Measurements from ENCODE around the gene HLTF. TPM values are rescaled to one million over a fixed set of nuclear protein-coding genes. Genes with fewer than 3 reads are reported as not detected.

The HLTF gene
- total and polyA plus RNA-seq, 2 of the 13 experiments (the other 11 are each of a cell fraction or from before 2014, with no cell fraction given) = 12.0 to 22.9 TPM

- intact Hi-C loops (cut with micrococcal nuclease; ENCODE audit: unreplicated experiment) = loop anchor here (2.0 kb wide), 1 partner anchor 19 kb away; no protein-coding TSS in a partner anchor
- POLR2A ChIA-PET = interaction anchor here (1.0 to 1.9 kb wide), 5 partner anchors 12 to 139 kb away, joined by 3 to 7 read pairs (median 3); no protein-coding TSS in a partner anchor
- Histone ChIP-seq H3K4me1 (ENCODE audit: insufficient read depth, low read length) (peaks cover 27% of the 10 kb centered on the region), H3K4me3 (replicated peaks in 1 of 3; ENCODE audit: insufficient read depth in 1 of 3, low read depth in 2 of 3, low read length in 3 of 3) (peak overlapping the region; percentile 85 to 88 (median 87)), H2AFZ (ENCODE audit: low read length) (peak overlapping the region; percentile 29), H3K27me3 (ENCODE audit: control insufficient read depth in 1 of 2, insufficient read depth in 2 of 2, low read length in 2 of 2) (peaks cover 0 to 18% of the 10 kb centered on the region in 2 experiments; a peak in 2 of 5 replicates), H4K20me1 (ENCODE audit: insufficient read depth, low read length) (no peaks in the 10 kb centered on the region), H3K9me3 (ENCODE audit: low read length) (no peaks in the 10 kb centered on the region), H3K36me3 (replicated peaks in 1 of 2; ENCODE audit: control insufficient read depth in 1 of 2, insufficient read depth in 2 of 2, low read length in 2 of 2) (peaks cover 2 to 14% of the 10 kb centered on the region in 2 experiments; a peak in 3 of 5 replicates), H3K4me2 (ENCODE audit: low read depth, low read length) (peak overlapping the region; percentile 70), H3K79me2 (ENCODE audit: insufficient read depth, low read length) (peaks cover 5% of the 10 kb centered on the region), H3K9ac (ENCODE audit: insufficient read depth, low read depth, low read length) (peak overlapping the region; percentile 82), H3K27ac (ENCODE audit: extremely low read length, insufficient read depth, low read length) (peak overlapping the region; percentile 67)
- peak; percentile 8 for DNase-seq (ENCODE audit: low spot score)
- FAIRE-seq = no peak
- 12% methylated on average over 4 of the region's 34 CpGs for WGBS (ENCODE audit: low lambda C conversion rate)
- CTCF ChIA-PET (ENCODE audit: low intra/inter-chr PET ratio, low total read pairs) = no interaction called here
- ATAC-seq = peak; percentile 67
- in situ Hi-C loops (cut with HindIII; ENCODE audit: extremely low pct_ligation_motif_present, low pct_unique_long_range_greater_than_20kb) = no loop called here
- BruUV-seq (replicated peaks) = no TSS peak
- peak; percentile 26; the same call in 1 of the 2 replicates for TF ChIP-seq ZFY (CRISPR knock-in tag; IDR thresholded peaks at IDR 0.05)
- no peak for TF ChIP-seq TBX3 (IDR thresholded peaks at IDR 0.05; ENCODE audit: borderline replicate concordance)
- TF ChIP-seq, protein P1, sequence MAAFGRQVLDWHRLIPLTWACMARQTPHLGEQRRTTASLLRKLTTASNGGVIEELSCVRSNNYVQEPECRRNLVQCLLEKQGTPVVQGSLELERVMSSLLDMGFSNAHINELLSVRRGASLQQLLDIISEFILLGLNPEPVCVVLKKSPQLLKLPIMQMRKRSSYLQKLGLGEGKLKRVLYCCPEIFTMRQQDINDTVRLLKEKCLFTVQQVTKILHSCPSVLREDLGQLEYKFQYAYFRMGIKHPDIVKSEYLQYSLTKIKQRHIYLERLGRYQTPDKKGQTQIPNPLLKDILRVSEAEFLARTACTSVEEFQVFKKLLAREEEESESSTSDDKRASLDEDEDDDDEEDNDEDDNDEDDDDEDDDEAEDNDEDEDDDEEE (CRISPR knock-in tag; IDR thresholded peaks at IDR 0.05) = no peak; the same call in 1 of the 2 replicates
- TF ChIP-seq ZFX (CRISPR knock-in tag; IDR thresholded peaks at IDR 0.05; ENCODE audit: low read depth) = peak; percentile 46
- no peak for TF ChIP-seq ELF1 (CRISPR knock-in tag; IDR thresholded peaks at IDR 0.05)
- no peak for TF ChIP-seq ZNF496 (CRISPR knock-in tag; IDR thresholded peaks at IDR 0.05; ENCODE audit: insufficient replicate concordance)
- peak in 1 of 2 experiments; percentile 27; a peak in 1 of 4 replicates for TF ChIP-seq POLR2A (IDR thresholded peaks at IDR 0.05; ENCODE audit: insufficient read depth in 1 of 2, low read depth in 2 of 2, low read length in 2 of 2)
- TF ChIP-seq ZNF235 (CRISPR knock-in tag; IDR thresholded peaks at IDR 0.05; ENCODE audit: borderline replicate concordance) = 0 out of 2 replicates have a peak, but pooled peaks have one; percentile 12
Observed at GRCh38 chr3:148992027-148992634, 94.2 kb downstream of the HLTF start.
